Panc1 (cell line): ENCODE results near the gene CDK8. TPM values are rescaled to one million over a fixed set of nuclear protein-coding genes. Genes with fewer than 3 reads are reported as not detected.

Experiments used
- ATAC-seq: fragments of 200-7000 bp; cut with Tn5 transposase; 2 replicates; pipeline ENCODE4 v1.9.1; 2020; ENCODE audit warnings: mild to moderate bottlenecking, moderate library complexity
- BruUV-seq: library from RNA; stranded (reverse); fragments of 400-500 nt; replicated peaks from 2 replicates; lab custom pipeline; 2021; lab: Mats Ljungman, UMichigan
- CTCF ChIA-PET: fragments of 300-600 bp; sonication (Branson Sonifier 250); formaldehyde crosslinking; loops from one replicate; lab custom pipeline; 2022; ENCODE audit warnings: antibody characterized with exemption; lab: Charles Lee
- POLR2A ChIA-PET: fragments of 300-600 bp; sonication (Branson Sonifier 250); formaldehyde crosslinking; loops from one replicate; lab custom pipeline; 2022; ENCODE audit warnings: antibody characterized with exemption; lab: Charles Lee
- DNase-seq: peaks from one replicate; pipeline ENCODE4 v3.0.0-alpha.2; 2010; ENCODE audit warnings: low read depth, low spot score
- H3K27ac ChIP-seq: 2 replicates; pipeline ENCODE4 v1.5.1; 2011; ENCODE audit warnings: mild to moderate bottlenecking, low read length, inconsistent platforms
- H3K27me3 ChIP-seq: fragments of 200-500 bp; sonication (Bioruptor generic); 2 replicates; pipeline ENCODE4 v1.6.0; 2014; ENCODE audit warnings: low read length, inconsistent platforms; ENCODE audit not compliant: control insufficient read depth, insufficient read depth
- H3K36me3 ChIP-seq: fragments of 200-500 bp; sonication (Bioruptor generic); 2 replicates; pipeline ENCODE4 v1.5.1; 2014; ENCODE audit warnings: inconsistent platforms, mild to moderate bottlenecking, low read length, moderate library complexity; ENCODE audit not compliant: control insufficient read depth, insufficient read depth
- H3K4me1 ChIP-seq: 2 replicates; pipeline ENCODE4 v1.5.1; 2011; ENCODE audit warnings: inconsistent platforms, mild to moderate bottlenecking, low read length, moderate library complexity; ENCODE audit not compliant: control insufficient read depth, insufficient read depth
- H3K4me3 ChIP-seq, 2 experiments: 2 replicates each; pipeline ENCODE4 v1.5.1; 2011 to 2012; ENCODE audit warnings: low read depth in 2 of 2, low read length in 2 of 2, mild to moderate bottlenecking in 2 of 2, inconsistent platforms in 1 of 2, moderate library complexity in 1 of 2
- H3K9me3 ChIP-seq: fragments of 200-500 bp; sonication (Bioruptor generic); 2 replicates; pipeline ENCODE4 v1.5.1; 2014; ENCODE audit warnings: low read depth, mild to moderate bottlenecking, inconsistent platforms, low read length, moderate library complexity; ENCODE audit not compliant: control insufficient read depth, insufficient read depth
- CTCF ChIP-seq: fragments of 450-650 bp; IDR thresholded peaks from 2 replicates; pipeline ENCODE4 v1.5.1; 2017; ENCODE audit warnings: mild to moderate bottlenecking
- POLR2AphosphoS5 ChIP-seq: IDR thresholded peaks from 2 replicates; pipeline ENCODE4 v1.6.1; 2012; ENCODE audit warnings: mild to moderate bottlenecking, low read depth, low read length, moderate library complexity
- REST ChIP-seq, 2 experiments: IDR thresholded peaks; 2 replicates each; pipeline ENCODE4 v1.6.1; 2011 to 2012; ENCODE audit warnings: low read depth in 2 of 2, control low read depth in 1 of 2, low read length in 1 of 2, mild to moderate bottlenecking in 1 of 2, moderate library complexity in 1 of 2; ENCODE audit not compliant: insufficient read depth in 1 of 2
- SIN3A ChIP-seq: IDR thresholded peaks from 2 replicates; pipeline ENCODE4 v1.6.1; 2012; ENCODE audit warnings: low read depth, mild to moderate bottlenecking, low read length, moderate library complexity, borderline replicate concordance; ENCODE audit not compliant: insufficient read depth
- TCF7L2 ChIP-seq: IDR thresholded peaks from 2 replicates; pipeline ENCODE4 v1.6.1; 2011; ENCODE audit warnings: mild to moderate bottlenecking, low read depth, low read length, inconsistent platforms
- in situ Hi-C: cut with HindIII; loops from 2 replicates; pipeline ENCODE4 v1.10.0; 2016; ENCODE audit warnings: low sequenced_read_pairs, low pct_unique_long_range_greater_than_20kb
- intact Hi-C: fragments of 100-400 bp; cut with micrococcal nuclease; formaldehyde crosslinking; loops from one replicate; pipeline ENCODE4 v1.10.0; 2022; ENCODE audit not compliant: unreplicated experiment
- total RNA-seq: library from RNA; stranded (reverse); gene quantifications from one replicate; pipeline ENCODE4 v1.2.1, GENCODE V29; 2021; ENCODE audit not compliant: unreplicated experiment

The CDK8 gene
- total RNA-seq, 1 experiment from 2014 or later, result 14.9 TPM

- no peak overlapping the region for H3K27ac ChIP-seq
- CTCF ChIA-PET, result no interaction called here
- in situ Hi-C loops (no loop called here), intact Hi-C loops (no loop called here)
- no peak overlapping the region for H3K4me3 ChIP-seq
- H3K36me3 ChIP-seq, result no peaks in the 10 kb centered on the region
- BruUV-seq, result no TSS peak
- DNase-seq (no peak), ATAC-seq (no peak)
- TF ChIP-seq CTCF (no peak), SIN3A (no peak), REST (IDR thresholded peaks at IDR 0.05; ENCODE audit: insufficient read depth in 1 of 2, low read depth in 2 of 2, low read length in 1 of 2) (no peak), TCF7L2 (no peak), POLR2AphosphoS5 (no peak)
- H3K4me1 ChIP-seq, result no peaks in the 10 kb centered on the region
- POLR2A ChIA-PET, result no interaction called here
- H3K9me3 ChIP-seq, result no peaks in the 10 kb centered on the region
- H3K27me3 ChIP-seq, result no peaks in the 10 kb centered on the region
Measured at GRCh38 chr13:26307701-26308100, 53.8 kb downstream of the CDK8 start.

GRCh38 chr13:26308250-26308649, 54.3 kb downstream of the CDK8 start:
- H3K36me3 ChIP-seq, result no peaks in the 10 kb centered on the region
- H3K27me3 ChIP-seq, result no peaks in the 10 kb centered on the region
- no peaks in the 10 kb centered on the region for H3K4me1 ChIP-seq
- ChIA-PET CTCF (no interaction called here), POLR2A (no interaction called here)
- H3K4me3 ChIP-seq, result no peak overlapping the region
- no TSS peak for BruUV-seq
- ATAC-seq, result no peak
- no peak overlapping the region for H3K27ac ChIP-seq
- intact Hi-C loops (no loop called here), in situ Hi-C loops (no loop called here)
- TF ChIP-seq REST (IDR thresholded peaks at IDR 0.05; ENCODE audit: insufficient read depth in 1 of 2, low read depth in 2 of 2, low read length in 1 of 2) (no peak), TCF7L2 (no peak), POLR2AphosphoS5 (no peak), CTCF (no peak), SIN3A (no peak)
- no peaks in the 10 kb centered on the region for H3K9me3 ChIP-seq
- DNase-seq, result no peak
